ENCODE data around the gene ARMC2. TPM values are rescaled to one million over a fixed set of nuclear protein-coding genes. Genes with fewer than 3 reads are reported as not detected.

ARMC2 gene
- total RNA-seq, 5 donors from 2014 or later (not counting 1 experiment from before 2014, with no cell fraction given), result 6.4 to 10.0 (median 8.1) TPM

DNA sequence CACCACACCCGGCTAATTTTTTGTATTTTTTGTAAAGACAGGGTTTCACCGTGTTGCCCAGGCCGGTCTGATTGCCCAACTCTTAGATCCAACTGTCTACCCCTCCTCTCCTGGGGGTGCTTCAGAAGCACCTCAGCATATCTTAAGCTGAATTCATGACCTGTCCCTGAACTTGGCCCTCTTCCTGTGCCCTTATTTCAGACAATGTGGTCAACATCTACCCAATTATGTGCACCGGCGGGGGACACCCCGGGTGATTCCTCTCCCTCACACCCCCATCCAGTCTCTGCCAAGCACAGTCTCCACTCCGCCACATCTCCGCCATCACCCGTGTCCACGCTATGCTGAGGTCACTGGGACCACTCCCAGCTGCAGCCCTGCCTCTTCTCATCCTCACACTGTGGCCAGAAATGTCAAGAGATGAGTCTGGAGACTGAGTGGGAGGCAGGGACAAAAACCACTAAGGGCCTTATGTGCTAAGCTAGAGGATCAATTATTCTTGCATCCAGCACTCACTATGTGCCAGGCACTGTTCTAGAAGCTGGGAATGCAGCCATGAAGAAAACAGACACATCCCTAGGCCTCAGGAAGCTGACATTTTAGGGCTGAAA is 111.9 kb downstream of the ARMC2 start:
- H3K27ac Mint-ChIP-seq, result no peak overlapping the region
- CTCF ChIA-PET, result no interaction called here
- H3K4me3 ChIP-seq (ENCODE audit: control insufficient read depth in 1 of 2, extremely low read depth in 1 of 2, low read length in 1 of 2), result no peak overlapping the region

DNA sequence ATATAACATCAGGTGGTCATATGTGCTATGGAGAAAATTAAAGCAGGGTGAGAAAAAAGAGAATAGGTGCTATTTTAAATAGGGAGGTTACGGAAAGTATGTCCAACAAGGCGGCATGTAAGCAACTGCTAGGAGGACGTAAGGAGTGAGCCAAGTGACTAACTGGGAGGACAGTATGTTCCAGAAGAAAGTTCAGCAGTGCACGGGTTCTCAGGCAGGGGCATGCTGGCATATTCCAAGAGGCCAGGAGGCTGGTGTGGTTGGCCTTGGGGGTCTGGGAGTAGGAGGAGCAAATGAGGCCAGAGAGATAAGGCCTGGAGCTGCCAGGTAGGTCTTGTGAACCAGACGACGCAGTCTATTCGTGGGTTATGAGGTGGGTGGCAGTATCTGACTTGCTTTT is 112.4 kb downstream of the ARMC2 start:
- H3K9me3 Mint-ChIP-seq, result no peaks in the 10 kb centered on the region
- DNase-seq (no peak), ATAC-seq (replicated peaks in 1 of 4) (no peak)
- ChIA-PET POLR2A (no interaction called here), CTCF (no interaction called here)
- H3K4me1 Mint-ChIP-seq, result peaks cover 9 to 25% (median 13%) of the 10 kb centered on the region in 3 donors
- H3K27ac ChIP-seq (ENCODE audit: low read length), result no peak overlapping the region
- no peaks in the 10 kb centered on the region for H3K27me3 ChIP-seq (replicated peaks in 1 of 2; ENCODE audit: control insufficient read depth in 2 of 2, extremely low read depth in 1 of 2, insufficient read depth in 2 of 2, low read length in 1 of 2)
- no peak overlapping the region for H3K4me3 Mint-ChIP-seq
- no peaks in the 10 kb centered on the region for H3K9me3 ChIP-seq
- H3K27me3 Mint-ChIP-seq, result no peaks in the 10 kb centered on the region
- peaks cover 0 to 11% of the 10 kb centered on the region in 2 experiments for H3K4me1 ChIP-seq (ENCODE audit: control insufficient read depth in 1 of 2, extremely low read depth in 1 of 2, insufficient read depth in 2 of 2, low read length in 2 of 2)
- WGBS (ENCODE audit: insufficient coverage), result 97% methylated on average over 7 of the region's 7 CpGs
- no peaks in the 10 kb centered on the region for H3K36me3 ChIP-seq (ENCODE audit: control insufficient read depth in 2 of 2, extremely low read depth in 1 of 2, insufficient read depth in 1 of 2, low read length in 1 of 2)
- peaks cover 21% of the 10 kb centered on the region for H3K36me3 Mint-ChIP-seq
- peak overlapping the region in 1 of 2 donors; percentile 1 for H3K27ac Mint-ChIP-seq
- no peak overlapping the region for H3K4me3 ChIP-seq (ENCODE audit: control insufficient read depth in 1 of 2, extremely low read depth in 1 of 2, low read length in 1 of 2)

More for the DNA sequence above, 111.9 kb downstream of the ARMC2 start:
- no peaks in the 10 kb centered on the region for H3K9me3 ChIP-seq
- no peak for DNase-seq
- Mint-ChIP-seq H3K4me3 (no peak overlapping the region), H3K27me3 (no peaks in the 10 kb centered on the region), H3K36me3 (peaks cover 17% of the 10 kb centered on the region), H3K4me1 (peaks cover 10 to 30% (median 16%) of the 10 kb centered on the region in 3 donors), H3K9me3 (no peaks in the 10 kb centered on the region)
- H3K36me3 ChIP-seq (ENCODE audit: control insufficient read depth in 2 of 2, extremely low read depth in 1 of 2, insufficient read depth in 1 of 2, low read length in 1 of 2), result no peaks in the 10 kb centered on the region
- H3K4me1 ChIP-seq (ENCODE audit: control insufficient read depth in 1 of 2, extremely low read depth in 1 of 2, insufficient read depth in 2 of 2, low read length in 2 of 2), result peaks cover 2 to 16% of the 10 kb centered on the region in 2 experiments
- H3K27me3 ChIP-seq (replicated peaks in 1 of 2; ENCODE audit: control insufficient read depth in 2 of 2, extremely low read depth in 1 of 2, insufficient read depth in 2 of 2, low read length in 1 of 2), result no peaks in the 10 kb centered on the region
- POLR2A ChIA-PET, result no interaction called here
- H3K27ac ChIP-seq (ENCODE audit: low read length), result no peak overlapping the region
- ATAC-seq (replicated peaks in 1 of 4), result no peak
- 64% methylated on average over 7 of the region's 10 CpGs for whole genome bisulfite sequencing (ENCODE audit: insufficient coverage)

DNA sequence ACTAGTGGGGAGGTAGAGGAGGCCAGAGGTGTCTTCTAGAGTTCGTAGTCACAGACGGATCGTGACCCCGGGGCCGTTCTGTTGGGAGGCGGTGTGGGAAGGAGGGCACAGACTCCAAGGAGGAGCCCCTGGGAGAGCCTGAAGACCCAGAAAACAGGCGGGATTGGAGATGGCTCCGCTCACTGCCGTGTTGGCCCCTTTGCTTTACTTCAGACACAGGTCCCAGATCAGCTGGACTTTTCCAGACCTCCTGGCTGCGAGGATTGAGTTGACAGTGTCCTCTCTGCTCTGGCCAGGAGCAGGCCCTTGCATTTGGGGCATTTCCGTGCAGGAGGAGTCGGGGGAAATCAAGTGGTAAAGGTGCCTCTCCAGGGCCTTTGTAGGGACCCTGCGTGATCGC is 112.9 kb downstream of the ARMC2 start:
- ATAC-seq (replicated peaks in 1 of 4), result no peak
- Mint-ChIP-seq H3K36me3 (peaks cover 24% of the 10 kb centered on the region), H3K9me3 (no peaks in the 10 kb centered on the region), H3K27ac (no peak overlapping the region), H3K4me1 (peaks cover 9 to 22% (median 10%) of the 10 kb centered on the region in 3 donors), H3K27me3 (no peaks in the 10 kb centered on the region), H3K4me3 (no peak overlapping the region)
- Histone ChIP-seq H3K4me1 (ENCODE audit: control insufficient read depth in 1 of 2, extremely low read depth in 1 of 2, insufficient read depth in 2 of 2, low read length in 2 of 2) (peaks cover 0 to 10% of the 10 kb centered on the region in 2 experiments), H3K27ac (ENCODE audit: low read length) (no peak overlapping the region), H3K36me3 (ENCODE audit: control insufficient read depth in 2 of 2, extremely low read depth in 1 of 2, insufficient read depth in 1 of 2, low read length in 1 of 2) (no peaks in the 10 kb centered on the region), H3K27me3 (replicated peaks in 1 of 2; ENCODE audit: control insufficient read depth in 2 of 2, extremely low read depth in 1 of 2, insufficient read depth in 2 of 2, low read length in 1 of 2) (no peaks in the 10 kb centered on the region), H3K4me3 (ENCODE audit: control insufficient read depth in 1 of 2, extremely low read depth in 1 of 2, low read length in 1 of 2) (no peak overlapping the region), H3K9me3 (no peaks in the 10 kb centered on the region)
- ChIA-PET CTCF (no interaction called here), POLR2A (no interaction called here)
- 97% methylated on average over 12 of the region's 14 CpGs for WGBS (ENCODE audit: insufficient coverage)
- no peak for DNase-seq

DNA sequence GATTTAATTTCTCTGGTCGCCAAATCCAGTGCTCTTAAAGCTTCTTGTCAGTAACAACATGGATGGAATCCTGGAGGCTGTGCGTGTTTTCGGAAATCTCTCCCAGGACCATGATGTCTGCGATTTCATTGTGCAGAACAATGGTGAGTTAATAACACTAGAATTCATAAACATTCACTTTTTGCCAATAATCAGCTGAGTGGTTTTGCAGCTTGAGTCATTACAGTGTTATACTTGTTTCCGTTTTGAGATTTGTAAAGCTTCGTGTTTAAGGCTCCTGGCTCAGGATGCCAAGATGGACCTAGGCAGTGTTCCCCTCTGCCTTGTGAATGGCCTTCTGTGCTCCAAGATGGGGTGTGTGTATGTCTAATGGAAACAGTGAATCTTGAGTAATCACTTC is 113.8 kb downstream of the ARMC2 start:
- ATAC-seq (replicated peaks in 1 of 4) (no peak), DNase-seq (no peak)
- H3K27me3 Mint-ChIP-seq, result no peaks in the 10 kb centered on the region
- H3K27ac Mint-ChIP-seq, result no peak overlapping the region
- ChIA-PET CTCF (no interaction called here), POLR2A (no interaction called here)
- Histone ChIP-seq H3K27ac (ENCODE audit: low read length) (no peak overlapping the region), H3K4me1 (ENCODE audit: control insufficient read depth in 1 of 2, extremely low read depth in 1 of 2, insufficient read depth in 2 of 2, low read length in 2 of 2) (peaks cover 0 to 12% of the 10 kb centered on the region in 2 experiments), H3K36me3 (ENCODE audit: control insufficient read depth in 2 of 2, extremely low read depth in 1 of 2, insufficient read depth in 1 of 2, low read length in 1 of 2) (no peaks in the 10 kb centered on the region), H3K9me3 (no peaks in the 10 kb centered on the region), H3K4me3 (ENCODE audit: control insufficient read depth in 1 of 2, extremely low read depth in 1 of 2, low read length in 1 of 2) (no peak overlapping the region), H3K27me3 (replicated peaks in 1 of 2; ENCODE audit: control insufficient read depth in 2 of 2, extremely low read depth in 1 of 2, insufficient read depth in 2 of 2, low read length in 1 of 2) (no peaks in the 10 kb centered on the region)
- H3K36me3 Mint-ChIP-seq, result peaks cover 26% of the 10 kb centered on the region
- WGBS (ENCODE audit: insufficient coverage), result 78% methylated on average over 5 of the region's 6 CpGs
- H3K4me1 Mint-ChIP-seq, result peaks cover 9 to 22% (median 14%) of the 10 kb centered on the region in 3 donors
- H3K4me3 Mint-ChIP-seq, result no peak overlapping the region
- H3K9me3 Mint-ChIP-seq, result no peaks in the 10 kb centered on the region

DNA sequence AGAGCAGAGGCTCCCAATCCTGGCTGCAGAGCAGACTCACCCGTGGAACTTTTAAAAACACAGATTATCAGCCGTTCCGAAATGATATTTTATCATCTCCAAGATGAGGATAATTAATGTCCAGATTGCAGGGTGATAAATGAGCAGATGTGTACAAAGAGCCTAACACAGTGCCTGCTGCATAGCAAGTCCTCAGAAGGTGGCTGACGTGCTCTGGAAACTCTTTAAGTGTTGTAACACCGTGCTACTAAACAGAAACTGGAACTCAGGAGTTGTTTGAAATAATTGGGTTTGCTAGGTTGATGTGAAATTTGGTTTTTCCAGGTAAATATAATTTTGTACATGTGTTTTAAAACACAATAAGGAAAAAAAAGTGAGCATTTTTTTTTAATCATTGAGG is 118.0 kb downstream of the ARMC2 start:
- H3K9me3 ChIP-seq, result no peaks in the 10 kb centered on the region
- H3K27me3 ChIP-seq (replicated peaks in 1 of 2; ENCODE audit: control insufficient read depth in 2 of 2, extremely low read depth in 1 of 2, insufficient read depth in 2 of 2, low read length in 1 of 2), result no peaks in the 10 kb centered on the region
- Mint-ChIP-seq H3K27me3 (no peaks in the 10 kb centered on the region), H3K27ac (no peak overlapping the region), H3K4me1 (peaks cover 2 to 14% (median 7%) of the 10 kb centered on the region in 3 donors), H3K4me3 (no peak overlapping the region), H3K36me3 (peaks cover 22% of the 10 kb centered on the region), H3K9me3 (no peaks in the 10 kb centered on the region)
- WGBS (ENCODE audit: insufficient coverage), result 94% methylated on average over 3 of the region's 5 CpGs
- ChIA-PET POLR2A (no interaction called here), CTCF (no interaction called here)
- no peak overlapping the region for H3K27ac ChIP-seq (ENCODE audit: low read length)
- ATAC-seq (replicated peaks in 1 of 4) (no peak), DNase-seq (no peak)
- no peaks in the 10 kb centered on the region for H3K36me3 ChIP-seq (ENCODE audit: control insufficient read depth in 2 of 2, extremely low read depth in 1 of 2, insufficient read depth in 1 of 2, low read length in 1 of 2)
- H3K4me1 ChIP-seq (ENCODE audit: control insufficient read depth in 1 of 2, extremely low read depth in 1 of 2, insufficient read depth in 2 of 2, low read length in 2 of 2), result peaks cover 0 to 7% of the 10 kb centered on the region in 2 experiments
- no peak overlapping the region for H3K4me3 ChIP-seq (ENCODE audit: control insufficient read depth in 1 of 2, extremely low read depth in 1 of 2, low read length in 1 of 2)

DNA sequence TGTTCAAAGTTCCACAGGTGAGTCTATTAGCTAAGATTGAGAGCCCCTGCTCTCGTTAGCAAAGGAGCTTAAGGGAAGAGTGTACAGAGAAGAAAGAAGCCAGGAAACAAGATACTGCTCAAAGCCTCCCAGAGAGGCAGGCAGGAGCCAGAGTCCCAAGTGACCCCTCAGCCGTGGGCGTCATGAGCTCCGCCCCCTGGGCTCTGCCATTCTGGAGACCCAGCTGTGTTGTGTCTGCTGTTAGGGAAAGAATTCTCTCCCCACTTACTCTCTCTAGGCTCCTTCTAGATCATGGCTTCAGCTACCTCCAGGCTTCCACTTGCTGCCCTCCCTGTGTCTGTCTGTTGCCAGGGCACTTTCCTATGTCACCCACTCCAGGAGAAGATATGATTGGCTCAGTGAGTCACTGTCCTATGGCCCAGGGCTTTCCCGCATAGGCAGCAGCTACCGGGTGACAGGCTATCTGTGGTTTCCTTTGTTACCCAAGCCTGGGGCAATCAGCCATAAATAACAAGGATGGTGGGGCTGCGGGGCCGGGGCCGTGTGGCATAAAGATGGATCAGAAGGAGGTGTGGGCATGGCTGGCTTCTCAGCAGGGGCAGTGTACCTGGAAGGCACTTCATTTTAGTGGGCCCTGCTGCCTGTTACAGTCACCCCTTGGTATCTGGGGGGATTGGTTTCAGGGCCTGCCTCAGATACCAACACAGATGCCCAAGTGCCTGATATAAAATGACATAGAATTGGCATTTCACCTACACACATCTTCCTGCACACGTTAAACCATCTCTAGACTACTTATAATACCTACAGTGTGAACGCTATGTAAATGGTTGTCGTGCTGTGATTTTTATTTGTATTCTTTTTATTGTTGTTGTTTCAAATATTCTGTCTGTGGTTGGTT is 118.9 kb downstream of the ARMC2 start:
- peaks cover 19% of the 10 kb centered on the region for H3K36me3 Mint-ChIP-seq
- H3K27me3 ChIP-seq (replicated peaks in 1 of 2; ENCODE audit: control insufficient read depth in 2 of 2, extremely low read depth in 1 of 2, insufficient read depth in 2 of 2, low read length in 1 of 2), result no peaks in the 10 kb centered on the region
- peaks cover 4 to 18% (median 11%) of the 10 kb centered on the region in 3 donors for H3K4me1 Mint-ChIP-seq
- 50% methylated on average over 2 of the region's 12 CpGs for WGBS (ENCODE audit: insufficient coverage)
- no peak overlapping the region for H3K27ac ChIP-seq (ENCODE audit: low read length)
- H3K4me3 Mint-ChIP-seq, result no peak overlapping the region
- H3K27ac Mint-ChIP-seq, result peak overlapping the region in 1 of 2 donors; percentile 6
- ATAC-seq (replicated peaks in 1 of 4), result peak in 2 of 4 experiments; percentile 47 to 48
- ChIA-PET POLR2A (interaction anchor here in 1 of 2 donors (0.5 kb wide), 1 partner anchor 807 kb away, joined by 5 read pairs; no protein-coding TSS in a partner anchor), CTCF (interaction anchor here in 1 of 2 donors (0.6 kb wide), 1 partner anchor 99 kb away, joined by 3 read pairs; no protein-coding TSS in a partner anchor)
- no peaks in the 10 kb centered on the region for H3K9me3 ChIP-seq
- no peaks in the 10 kb centered on the region for H3K27me3 Mint-ChIP-seq
- H3K36me3 ChIP-seq (ENCODE audit: control insufficient read depth in 2 of 2, extremely low read depth in 1 of 2, insufficient read depth in 1 of 2, low read length in 1 of 2), result no peaks in the 10 kb centered on the region
- peaks cover 2 to 7% of the 10 kb centered on the region in 2 experiments for H3K4me1 ChIP-seq (ENCODE audit: control insufficient read depth in 1 of 2, extremely low read depth in 1 of 2, insufficient read depth in 2 of 2, low read length in 2 of 2)
- no peak overlapping the region for H3K4me3 ChIP-seq (ENCODE audit: control insufficient read depth in 1 of 2, extremely low read depth in 1 of 2, low read length in 1 of 2)
- peak in 15 of 35 experiments; percentile 1 to 34 (median 14) for DNase-seq
- H3K9me3 Mint-ChIP-seq, result no peaks in the 10 kb centered on the region
